ENCODE data around the gene MYBPC3.

MYBPC3 gene

DNA sequence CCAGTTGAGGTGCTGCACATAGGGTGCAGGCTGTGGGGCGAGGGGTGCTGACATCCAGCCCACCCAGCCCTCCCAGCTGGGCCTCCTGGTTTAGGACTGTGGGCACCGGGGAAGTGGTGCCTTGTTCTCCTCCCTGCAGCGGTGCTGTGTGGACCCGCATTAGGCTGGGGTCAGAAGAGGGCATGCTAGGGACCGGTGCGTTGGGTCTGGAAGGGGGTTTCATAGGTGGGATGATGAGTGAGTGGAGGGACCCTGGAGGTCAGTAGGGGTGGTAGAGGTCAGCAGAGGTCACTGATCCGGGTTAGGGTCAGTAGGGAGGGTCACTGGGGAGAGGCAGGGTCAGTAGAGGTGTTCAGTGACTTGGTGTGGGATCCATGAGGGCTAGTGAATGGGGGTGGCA lies 6.7 kb upstream of the MYBPC3 start:
- peaks cover 24% of the 10 kb centered on the region for H3K36me3 ChIP-seq
- peaks cover 62% of the 10 kb centered on the region for H3K4me1 ChIP-seq
- no peak overlapping the region for H3K4me3 ChIP-seq
- peak overlapping the region; percentile 80 for H3K4me2 ChIP-seq
- H4K20me1 ChIP-seq = no peaks in the 10 kb centered on the region
- no peaks in the 10 kb centered on the region for H3K27me3 ChIP-seq
- no peaks in the 10 kb centered on the region for H3K9me3 ChIP-seq
- no peak for TF ChIP-seq Cebpa-rat (IDR thresholded peaks at IDR 0.05)
- H3K9ac ChIP-seq = peak overlapping the region; percentile 79
- H3K27ac ChIP-seq = peak overlapping the region; percentile 99

DNA sequence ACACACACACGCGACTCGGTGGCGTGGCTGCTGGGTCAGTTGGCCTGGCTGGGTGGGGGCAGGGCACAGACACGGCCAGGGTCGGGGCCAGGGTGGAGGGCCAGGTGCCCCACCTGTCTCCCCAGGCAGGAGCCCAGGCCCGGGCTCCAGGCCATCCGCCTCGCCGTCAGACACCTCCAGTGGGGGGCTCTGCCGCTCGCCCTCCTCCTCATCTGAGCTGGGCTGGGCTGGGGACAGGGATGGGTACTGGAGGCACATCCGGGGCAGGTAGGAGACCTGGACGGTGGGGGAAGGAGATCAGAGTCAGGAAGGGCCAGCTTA lies 6.2 kb upstream of the MYBPC3 start:
- no peaks in the 10 kb centered on the region for H4K20me1 ChIP-seq
- peak overlapping the region; percentile 79 for H3K9ac ChIP-seq
- no peaks in the 10 kb centered on the region for H3K9me3 ChIP-seq
- H3K36me3 ChIP-seq = peaks cover 27% of the 10 kb centered on the region
- no peak for TF ChIP-seq Cebpa-rat (IDR thresholded peaks at IDR 0.05)
- H3K4me2 ChIP-seq = peak overlapping the region; percentile 80
- H3K4me1 ChIP-seq = peaks cover 64% of the 10 kb centered on the region
- H3K4me3 ChIP-seq = no peak overlapping the region
- no peaks in the 10 kb centered on the region for H3K27me3 ChIP-seq
- H3K27ac ChIP-seq = peak overlapping the region; percentile 99

DNA sequence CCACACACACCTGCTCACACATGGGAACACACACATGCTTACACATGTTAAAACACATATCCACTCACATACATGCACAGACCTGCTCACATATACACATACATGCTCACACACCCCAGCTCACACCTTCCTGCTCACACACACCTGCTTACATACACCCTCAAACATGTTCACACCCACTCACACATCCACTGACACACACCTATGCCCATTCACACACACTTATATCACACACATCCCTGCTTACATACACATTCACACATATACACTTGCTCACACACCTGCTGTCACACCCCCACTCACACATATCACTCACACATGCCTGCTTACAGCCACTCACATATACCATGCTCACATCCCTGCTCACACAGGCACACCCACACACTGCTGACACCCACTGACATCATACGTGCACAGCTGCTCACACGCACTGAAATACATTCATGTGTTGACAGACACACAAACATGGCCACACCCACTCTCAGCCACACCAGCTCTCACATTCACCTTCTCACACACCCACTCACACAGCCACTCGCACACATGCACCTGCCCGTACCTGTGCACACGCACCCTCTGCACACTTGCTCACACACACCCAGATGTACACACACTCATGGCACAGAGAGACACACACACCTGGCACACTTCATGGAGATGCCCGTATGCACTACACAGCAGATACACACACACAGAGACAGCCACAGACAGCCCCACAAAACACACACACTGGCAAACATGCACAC lies 5.7 kb upstream of the MYBPC3 start:
- TF ChIP-seq Cebpa-rat (IDR thresholded peaks at IDR 0.05) = no peak
- peak overlapping the region; percentile 80 for H3K4me2 ChIP-seq
- peaks cover 27% of the 10 kb centered on the region for H3K36me3 ChIP-seq
- no peak overlapping the region for H3K4me3 ChIP-seq
- peak overlapping the region; percentile 79 for H3K9ac ChIP-seq
- H3K4me1 ChIP-seq = peaks cover 62% of the 10 kb centered on the region
- no peaks in the 10 kb centered on the region for H3K27me3 ChIP-seq
- H3K27ac ChIP-seq = peak overlapping the region; percentile 99
- H3K9me3 ChIP-seq = no peaks in the 10 kb centered on the region
- H4K20me1 ChIP-seq = no peaks in the 10 kb centered on the region

DNA sequence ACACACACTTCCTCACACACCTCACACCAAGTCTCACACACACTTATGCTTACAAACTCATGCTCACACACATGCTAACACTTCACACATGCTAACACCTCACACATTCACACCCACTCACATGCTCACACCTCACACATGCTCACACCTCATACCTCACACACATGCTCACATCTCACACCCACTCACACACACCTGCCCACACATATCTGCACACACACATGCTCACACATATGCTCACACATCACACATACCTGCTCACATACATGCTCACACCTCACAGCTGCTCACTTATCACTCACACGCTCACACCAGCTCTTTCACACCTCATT lies 4.5 kb upstream of the MYBPC3 start:
- H3K27ac ChIP-seq = no peak overlapping the region
- no peak overlapping the region for H3K9ac ChIP-seq
- peaks cover 57% of the 10 kb centered on the region for H3K4me1 ChIP-seq
- H3K4me2 ChIP-seq = no peak overlapping the region
- peaks cover 27% of the 10 kb centered on the region for H3K36me3 ChIP-seq
- no peaks in the 10 kb centered on the region for H4K20me1 ChIP-seq
- no peaks in the 10 kb centered on the region for H3K9me3 ChIP-seq
- H3K4me3 ChIP-seq = no peak overlapping the region
- no peaks in the 10 kb centered on the region for H3K27me3 ChIP-seq
- no peak for TF ChIP-seq Cebpa-rat (IDR thresholded peaks at IDR 0.05)

DNA sequence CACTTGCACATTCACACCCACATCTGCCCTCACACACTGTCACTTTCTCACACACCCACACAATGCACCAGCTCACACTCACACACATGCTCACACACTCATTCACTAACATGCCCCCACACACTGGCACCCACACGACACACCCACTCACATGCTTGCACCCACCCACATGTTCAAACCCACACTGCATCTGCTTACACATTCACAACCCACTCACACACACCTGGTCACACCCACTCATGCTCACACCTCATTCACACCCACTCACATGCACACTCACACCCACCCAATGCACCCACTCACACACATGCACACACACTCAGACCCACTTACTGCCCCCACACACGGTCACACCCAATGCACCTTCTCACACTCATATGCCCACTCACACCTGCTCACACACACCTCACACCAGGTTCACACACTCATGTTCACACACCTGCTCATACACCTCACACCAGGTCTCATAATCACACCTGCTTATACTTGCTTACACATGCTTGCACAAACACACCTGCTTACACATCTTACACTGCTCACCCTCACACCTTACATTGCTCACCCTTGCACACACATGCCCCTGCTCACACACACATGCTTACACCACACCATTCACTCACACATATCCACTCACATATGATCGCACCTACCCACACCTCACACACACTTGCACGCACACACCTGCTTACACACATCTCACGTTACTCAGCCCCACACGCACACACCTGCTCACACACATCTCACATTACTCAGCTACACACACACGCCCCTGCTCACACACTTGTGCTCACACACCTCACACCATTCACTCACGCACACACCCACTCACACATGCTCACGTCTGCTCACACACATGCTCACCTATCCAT lies 3.9 kb upstream of the MYBPC3 start:
- H3K27ac ChIP-seq = no peak overlapping the region
- H3K27me3 ChIP-seq = no peaks in the 10 kb centered on the region
- no peaks in the 10 kb centered on the region for H4K20me1 ChIP-seq
- H3K4me1 ChIP-seq = peaks cover 57% of the 10 kb centered on the region
- H3K9me3 ChIP-seq = no peaks in the 10 kb centered on the region
- H3K9ac ChIP-seq = no peak overlapping the region
- no peak for TF ChIP-seq Cebpa-rat (IDR thresholded peaks at IDR 0.05)
- no peak overlapping the region for H3K4me2 ChIP-seq
- peaks cover 27% of the 10 kb centered on the region for H3K36me3 ChIP-seq
- H3K4me3 ChIP-seq = no peak overlapping the region

DNA sequence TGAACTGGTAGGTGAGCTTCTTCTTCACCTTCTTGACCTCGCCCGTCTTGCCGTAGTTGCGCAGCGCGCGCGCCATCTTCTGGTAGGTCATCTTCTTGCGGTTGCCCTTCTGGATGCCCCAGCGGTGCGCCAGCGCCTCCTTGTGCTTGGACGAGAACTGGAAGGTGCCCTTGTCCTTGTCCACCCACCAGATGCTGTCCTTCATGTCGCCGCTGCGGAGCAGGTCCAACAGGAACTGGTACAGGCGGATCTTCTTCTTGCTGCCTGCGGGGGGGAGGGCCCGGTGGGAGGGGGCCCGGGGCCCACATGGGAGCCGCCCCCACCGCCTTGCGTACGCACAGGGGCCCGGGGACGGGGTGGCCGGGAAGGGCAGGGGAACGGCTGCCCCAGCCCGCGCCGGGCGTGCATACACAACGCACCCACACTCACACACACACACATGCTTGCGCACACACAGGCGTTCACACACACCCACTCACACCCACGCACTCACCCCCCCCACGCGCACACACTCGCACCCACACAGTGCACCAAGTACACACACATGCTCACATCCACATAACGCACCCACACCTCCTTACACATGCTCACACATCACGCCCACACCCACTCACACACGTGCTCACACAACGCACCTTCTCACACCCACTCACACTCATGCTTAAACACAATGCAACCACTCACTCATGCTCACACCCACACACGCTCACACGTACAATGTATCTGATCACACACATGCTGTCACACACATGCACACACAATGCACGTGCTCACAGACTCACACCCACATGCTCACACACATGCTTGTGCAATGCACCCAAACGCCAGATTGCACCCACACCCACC lies 3.0 kb upstream of the MYBPC3 start:
- no peak overlapping the region for H3K27ac ChIP-seq
- no peak overlapping the region for H3K4me2 ChIP-seq
- no peak for TF ChIP-seq Cebpa-rat (IDR thresholded peaks at IDR 0.05)
- H3K9me3 ChIP-seq = no peaks in the 10 kb centered on the region
- peaks cover 56% of the 10 kb centered on the region for H3K4me1 ChIP-seq
- H3K9ac ChIP-seq = no peak overlapping the region
- peaks cover 27% of the 10 kb centered on the region for H3K36me3 ChIP-seq
- no peaks in the 10 kb centered on the region for H3K27me3 ChIP-seq
- H4K20me1 ChIP-seq = no peaks in the 10 kb centered on the region
- H3K4me3 ChIP-seq = no peak overlapping the region

DNA sequence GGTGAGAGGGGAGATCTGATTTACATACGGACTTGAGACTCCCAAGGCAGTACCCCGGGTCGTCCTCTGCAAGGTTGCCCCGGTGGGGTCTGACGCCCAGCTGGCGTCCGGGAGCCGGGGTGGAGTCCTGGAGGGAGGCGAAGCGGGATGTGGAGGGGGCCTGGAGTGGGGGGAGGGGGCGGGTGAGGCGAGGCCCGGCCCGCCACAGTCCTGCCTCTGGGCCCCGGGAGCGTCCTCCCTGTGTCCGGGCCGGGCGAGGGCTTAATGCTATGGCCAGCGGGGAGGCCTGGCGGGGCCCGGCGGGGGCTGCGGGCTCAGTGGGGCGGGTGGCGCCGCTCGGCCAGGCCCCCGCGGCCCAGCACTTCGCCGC lies 2.4 kb upstream of the MYBPC3 start:
- H3K4me3 ChIP-seq = no peak overlapping the region
- H3K36me3 ChIP-seq = peaks cover 27% of the 10 kb centered on the region
- no peak for TF ChIP-seq Cebpa-rat (IDR thresholded peaks at IDR 0.05)
- no peaks in the 10 kb centered on the region for H3K9me3 ChIP-seq
- peaks cover 52% of the 10 kb centered on the region for H3K4me1 ChIP-seq
- no peaks in the 10 kb centered on the region for H4K20me1 ChIP-seq
- H3K27me3 ChIP-seq = no peaks in the 10 kb centered on the region
- H3K9ac ChIP-seq = no peak overlapping the region
- H3K4me2 ChIP-seq = no peak overlapping the region
- H3K27ac ChIP-seq = no peak overlapping the region

DNA sequence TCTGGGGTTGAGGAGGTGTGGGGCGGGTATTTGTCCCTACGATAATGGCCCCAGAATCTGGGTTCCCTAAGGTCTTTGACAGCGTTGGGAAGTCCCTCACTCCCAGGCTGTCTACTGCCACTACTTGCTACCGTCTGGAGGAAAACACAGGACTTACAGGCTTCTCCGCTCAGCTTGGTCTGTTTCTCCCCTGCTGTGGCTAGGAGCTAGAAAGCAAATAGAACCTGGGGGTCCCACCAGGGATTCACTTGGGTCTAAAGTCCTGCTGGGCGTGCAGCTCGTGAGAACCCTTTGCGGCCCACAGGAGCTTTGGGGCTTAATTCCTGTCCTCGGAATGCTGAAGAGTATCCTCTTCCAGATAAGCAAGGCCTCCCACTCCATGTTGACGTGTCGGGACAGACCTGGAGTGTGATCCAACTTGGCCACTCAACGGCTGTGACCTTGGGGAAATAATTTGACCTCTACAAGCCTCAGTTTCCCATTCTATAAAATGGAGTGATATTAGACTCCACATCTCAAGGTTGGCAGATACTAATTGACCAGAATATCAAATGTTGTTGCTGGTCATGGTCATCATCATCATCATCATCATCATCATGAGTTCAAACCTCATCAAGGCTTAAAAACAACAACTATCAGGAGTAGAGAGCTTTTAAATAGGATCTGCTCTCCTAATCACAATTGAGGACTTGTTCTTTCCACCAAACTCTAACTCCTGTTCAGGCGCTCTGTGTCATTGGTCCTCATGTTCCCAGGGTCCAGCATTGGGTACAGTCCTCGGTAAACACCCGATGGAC lies 1.7 kb upstream of the MYBPC3 start:
- Histone ChIP-seq H3K27me3 (no peaks in the 10 kb centered on the region), H3K36me3 (peaks cover 27% of the 10 kb centered on the region), H3K4me3 (no peak overlapping the region), H3K4me2 (no peak overlapping the region), H4K20me1 (no peaks in the 10 kb centered on the region), H3K27ac (peak overlapping the region; percentile 46; the same call in 1 of the 2 replicates), H3K9ac (no peak overlapping the region), H3K4me1 (peaks cover 45% of the 10 kb centered on the region), H3K9me3 (no peaks in the 10 kb centered on the region)
- no peak for TF ChIP-seq Cebpa-rat (IDR thresholded peaks at IDR 0.05)
